ENCODE data around the gene TLX2. TPM values are rescaled to one million over a fixed set of nuclear protein-coding genes. Genes with fewer than 3 reads are reported as not detected.

TLX2 gene
- polyA plus RNA-seq, 3 donors = not detected

DNA sequence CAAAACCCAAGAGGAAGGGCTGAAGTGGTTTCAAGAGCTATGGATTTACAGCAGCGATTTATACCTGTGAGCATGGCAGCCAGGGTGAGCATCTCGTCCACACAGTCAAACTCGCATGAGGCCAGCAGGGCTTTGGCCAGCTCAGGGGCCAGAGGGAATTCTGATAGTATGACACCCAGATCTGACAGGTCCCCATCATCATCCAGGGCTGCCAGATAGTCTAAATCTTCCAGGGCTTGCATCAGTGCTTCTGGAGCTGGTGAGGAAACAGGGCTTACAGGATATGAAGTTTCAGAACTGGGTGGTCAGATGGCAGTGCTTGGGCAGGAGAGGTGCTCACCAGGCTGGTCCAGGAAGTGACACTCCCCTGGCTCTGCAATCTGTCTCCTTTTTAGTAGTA is 8.3 kb downstream of the TLX2 start:
- H3K27ac Mint-ChIP-seq = no peak overlapping the region
- Histone ChIP-seq H3K27me3 (ENCODE audit: control insufficient read depth in 2 of 2, insufficient read depth in 2 of 2, low read length in 2 of 2) (peaks cover 23 to 35% of the 10 kb centered on the region in 2 donors), H4K20me1 (ENCODE audit: insufficient read depth, low read length) (peaks cover 11% of the 10 kb centered on the region), H3K4me3 (replicated peaks in 1 of 3; ENCODE audit: low read depth in 2 of 3, low read length in 3 of 3) (no peak overlapping the region), H3K4me2 (replicated peaks; ENCODE audit: extremely low read depth, low read length, poor library complexity, severe bottlenecking) (no peak overlapping the region), H3K9me3 (replicated peaks in 1 of 2; ENCODE audit: control insufficient read depth in 1 of 2, insufficient read depth in 1 of 2, low read length in 2 of 2) (peaks cover 0 to 6% of the 10 kb centered on the region in 2 donors), H3K27ac (ENCODE audit: low read depth in 1 of 2, low read length in 2 of 2) (no peak overlapping the region), H3K79me2 (ENCODE audit: insufficient read depth, low read length) (peaks cover under 1% of the 10 kb centered on the region), H3K9ac (ENCODE audit: insufficient read depth, low read length, poor library complexity, severe bottlenecking) (no peak overlapping the region), H3K4me1 (ENCODE audit: control insufficient read depth in 1 of 2, insufficient read depth in 2 of 2, low read length in 2 of 2) (peaks cover 5 to 13% of the 10 kb centered on the region in 2 donors), H3K36me3 (replicated peaks in 1 of 2; ENCODE audit: control insufficient read depth in 1 of 2, insufficient read depth in 2 of 2, low read length in 2 of 2) (peaks cover 11 to 17% of the 10 kb centered on the region in 2 donors), H2AFZ (ENCODE audit: insufficient read depth, low read depth, low read length, poor library complexity, severe bottlenecking) (no peak overlapping the region)
- intact Hi-C loops (cut with micrococcal nuclease) = no loop called here
- WGBS (ENCODE audit: insufficient coverage) = 89% methylated on average over 3 of the region's 3 CpGs
- H3K36me3 Mint-ChIP-seq = peaks cover 20 to 28% of the 10 kb centered on the region in 2 donors
- peaks cover 0 to 11% (median 1%) of the 10 kb centered on the region in 7 donors for H3K9me3 Mint-ChIP-seq
- TF ChIP-seq CTCF (IDR thresholded peaks at IDR 0.05) = no peak
- H3K27me3 Mint-ChIP-seq (ENCODE audit: low read depth in 3 of 3) = peaks cover 47 to 50% (median 49%) of the 10 kb centered on the region in 3 donors
- H3K4me3 Mint-ChIP-seq = no peak overlapping the region
- peaks cover 16% of the 10 kb centered on the region for H3K4me1 Mint-ChIP-seq
- DNase-seq = no peak

DNA sequence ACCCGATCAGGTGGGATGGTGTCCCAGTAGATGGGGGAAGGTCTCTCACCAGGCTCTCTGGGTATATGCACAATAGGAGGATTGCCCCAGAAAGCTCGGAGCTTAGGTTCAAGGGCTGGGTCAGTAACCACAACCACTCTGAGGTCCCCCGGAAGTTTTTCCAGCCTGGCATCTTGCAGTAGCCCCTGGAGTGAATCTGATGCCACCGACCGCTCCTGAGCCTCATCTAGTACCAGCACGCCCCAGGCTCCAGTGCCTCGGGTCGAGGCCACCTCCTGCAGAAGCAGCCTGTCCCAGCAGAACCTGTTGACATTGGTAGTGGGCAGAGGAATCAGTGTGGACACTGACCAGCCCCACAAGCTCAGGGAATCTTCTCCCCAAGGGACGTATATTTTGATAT is 9.8 kb downstream of the TLX2 start:
- Mint-ChIP-seq H3K9me3 (peaks cover 0 to 11% (median 1%) of the 10 kb centered on the region in 7 donors), H3K36me3 (peaks cover 24 to 37% of the 10 kb centered on the region in 2 donors), H3K27me3 (ENCODE audit: low read depth in 3 of 3) (peaks cover 32 to 35% (median 34%) of the 10 kb centered on the region in 3 donors), H3K4me3 (no peak overlapping the region), H3K27ac (no peak overlapping the region), H3K4me1 (peaks cover 25% of the 10 kb centered on the region)
- H3K4me3 ChIP-seq (replicated peaks in 1 of 3; ENCODE audit: low read depth in 2 of 3, low read length in 3 of 3) = no peak overlapping the region
- H3K27ac ChIP-seq (ENCODE audit: low read depth in 1 of 2, low read length in 2 of 2) = no peak overlapping the region
- peaks cover 17 to 25% of the 10 kb centered on the region in 2 donors for H3K36me3 ChIP-seq (replicated peaks in 1 of 2; ENCODE audit: control insufficient read depth in 1 of 2, insufficient read depth in 2 of 2, low read length in 2 of 2)
- H3K27me3 ChIP-seq (ENCODE audit: control insufficient read depth in 2 of 2, insufficient read depth in 2 of 2, low read length in 2 of 2) = peaks cover 9 to 20% of the 10 kb centered on the region in 2 donors
- H3K9ac ChIP-seq (ENCODE audit: insufficient read depth, low read length, poor library complexity, severe bottlenecking) = no peak overlapping the region
- intact Hi-C loops (cut with micrococcal nuclease) = no loop called here
- no peak overlapping the region for H3K4me2 ChIP-seq (replicated peaks; ENCODE audit: extremely low read depth, low read length, poor library complexity, severe bottlenecking)
- 91% methylated on average over 4 of the region's 9 CpGs for WGBS (ENCODE audit: insufficient coverage)
- H3K9me3 ChIP-seq (replicated peaks in 1 of 2; ENCODE audit: control insufficient read depth in 1 of 2, insufficient read depth in 1 of 2, low read length in 2 of 2) = peaks cover 0 to 6% of the 10 kb centered on the region in 2 donors
- DNase-seq = no peak
- peaks cover 15 to 25% of the 10 kb centered on the region in 2 donors for H3K4me1 ChIP-seq (ENCODE audit: control insufficient read depth in 1 of 2, insufficient read depth in 2 of 2, low read length in 2 of 2)
- H2AFZ ChIP-seq (ENCODE audit: insufficient read depth, low read depth, low read length, poor library complexity, severe bottlenecking) = no peak overlapping the region
- no peak for TF ChIP-seq CTCF (IDR thresholded peaks at IDR 0.05)
- peaks cover 24% of the 10 kb centered on the region for H4K20me1 ChIP-seq (ENCODE audit: insufficient read depth, low read length)
- H3K79me2 ChIP-seq (ENCODE audit: insufficient read depth, low read length) = peaks cover 15% of the 10 kb centered on the region

All from CD14-positive monocyte (primary cell).